HG03095 (cell line): ENCODE measurements around the gene CTNND1.

ENCODE experiments used
- ATAC-seq: cut with Tn5 transposase; IDR thresholded peaks from one replicate; pipeline ENCODE4 v1.9.1; 2021; ENCODE audit warnings: moderate library complexity; ENCODE audit not compliant: unreplicated experiment

Gene CTNND1

DNA sequence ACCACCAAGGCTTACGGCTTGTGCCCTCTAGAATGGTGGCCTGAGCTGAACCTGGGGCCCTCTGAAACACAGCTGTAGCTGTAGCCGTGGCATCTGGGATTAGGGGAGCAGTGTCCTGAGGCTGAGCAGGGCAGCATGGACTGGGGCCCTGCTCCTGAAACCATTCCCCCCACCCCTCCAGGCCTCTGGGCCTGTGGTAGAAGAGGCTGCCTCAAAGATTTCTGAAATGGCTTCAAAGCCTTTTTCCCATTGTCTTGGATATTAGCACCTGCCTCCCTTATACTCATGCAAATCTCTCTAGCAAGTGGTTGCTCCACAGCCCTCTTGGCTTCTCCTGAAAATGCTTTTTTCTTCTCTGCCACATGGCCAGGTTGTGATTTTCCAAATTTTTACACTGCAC is 106.9 kb downstream of the CTNND1 start:
- ATAC-seq: no peak
